ENCODE measurements around the gene BDKRB1.
"Not testable (repeated sequence)": the region's sequence is repeated elsewhere in the genome, so short reads cannot be mapped to it uniquely, and the experiment has no call there.

DNA sequence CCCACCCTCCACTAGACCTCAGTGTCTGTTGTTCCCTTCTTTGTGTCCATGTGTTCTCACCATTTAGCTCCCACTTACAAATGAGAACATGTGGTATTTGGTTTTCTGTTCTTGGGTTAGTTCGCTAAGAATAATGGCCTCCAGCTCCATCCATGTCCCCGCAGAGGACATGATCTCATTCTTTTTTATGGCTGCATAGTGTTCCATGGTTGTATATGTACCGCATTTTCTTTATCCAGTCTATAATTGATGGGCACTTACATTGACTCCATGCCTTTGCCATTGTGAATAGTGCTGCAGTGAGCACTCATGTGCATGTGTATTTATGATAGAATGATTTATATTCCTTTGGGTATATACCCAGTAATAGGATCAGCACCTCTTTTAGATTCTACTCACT is 10.9 kb upstream of the BDKRB1 start:
- TF ChIP-seq, protein P1, sequence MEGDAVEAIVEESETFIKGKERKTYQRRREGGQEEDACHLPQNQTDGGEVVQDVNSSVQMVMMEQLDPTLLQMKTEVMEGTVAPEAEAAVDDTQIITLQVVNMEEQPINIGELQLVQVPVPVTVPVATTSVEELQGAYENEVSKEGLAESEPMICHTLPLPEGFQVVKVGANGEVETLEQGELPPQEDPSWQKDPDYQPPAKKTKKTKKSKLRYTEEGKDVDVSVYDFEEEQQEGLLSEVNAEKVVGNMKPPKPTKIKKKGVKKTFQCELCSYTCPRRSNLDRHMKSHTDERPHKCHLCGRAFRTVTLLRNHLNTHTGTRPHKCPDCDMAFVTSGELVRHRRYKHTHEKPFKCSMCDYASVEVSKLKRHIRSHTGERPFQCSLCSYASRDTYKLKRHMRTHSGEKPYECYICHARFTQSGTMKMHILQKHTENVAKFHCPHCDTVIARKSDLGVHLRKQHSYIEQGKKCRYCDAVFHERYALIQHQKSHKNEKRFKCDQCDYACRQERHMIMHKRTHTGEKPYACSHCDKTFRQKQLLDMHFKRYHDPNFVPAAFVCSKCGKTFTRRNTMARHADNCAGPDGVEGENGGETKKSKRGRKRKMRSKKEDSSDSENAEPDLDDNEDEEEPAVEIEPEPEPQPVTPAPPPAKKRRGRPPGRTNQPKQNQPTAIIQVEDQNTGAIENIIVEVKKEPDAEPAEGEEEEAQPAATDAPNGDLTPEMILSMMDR (IDR thresholded peaks at IDR 0.05; ENCODE audit: low read depth, low read length) = not testable (repeated sequence)
- TF ChIP-seq EZH2phosphoT487 (IDR thresholded peaks at IDR 0.05; ENCODE audit: low read depth) = not testable (repeated sequence)

Data from OCI-LY3 (cell line).